Neural cell (in vitro differentiated cells): ENCODE data around the gene SELENOI. TPM values are rescaled to one million over a fixed set of nuclear protein-coding genes. Genes with fewer than 3 reads are reported as not detected.

Source experiments
- H2AFZ ChIP-seq: fragments of 200-600, 300-800 bp; sonication (generic), shearing (Covaris generic); 2 replicates; pipeline ENCODE4 v1.6.0; 2014; ENCODE audit warnings: low read depth, mild to moderate bottlenecking, antibody characterized with exemption, low read length, moderate library complexity
- H3F3A ChIP-seq: fragments of 200-600 bp; shearing (Covaris generic); 2 replicates; pipeline ENCODE4 v1.6.1; 2016; ENCODE audit warnings: mild to moderate bottlenecking, moderate library complexity, mixed read lengths, antibody characterized with exemption, low read length; ENCODE audit not compliant: insufficient read depth, poor library complexity, severe bottlenecking
- H3K27ac ChIP-seq: fragments of 200-600, 300-800 bp; sonication (generic), shearing (Covaris generic); 2 replicates; pipeline ENCODE4 v1.5.1; 2014; ENCODE audit warnings: mild to moderate bottlenecking, low read length, moderate library complexity
- H3K27me3 ChIP-seq: fragments of 300-800, 200-600 bp; sonication (generic), shearing (Covaris generic); 2 replicates; pipeline ENCODE4 v1.6.0; 2014; ENCODE audit warnings: mild to moderate bottlenecking, low read depth, low read length, moderate library complexity; ENCODE audit not compliant: insufficient read depth
- H3K36me3 ChIP-seq: fragments of 300-800, 200-600 bp; sonication (generic), shearing (Covaris generic); 2 replicates; pipeline ENCODE4 v1.5.1; 2014; ENCODE audit warnings: mild to moderate bottlenecking, antibody characterized with exemption, low read length, moderate library complexity; ENCODE audit not compliant: insufficient read depth
- H3K4me2 ChIP-seq: fragments of 300-800, 200-600 bp; sonication (generic), shearing (Covaris generic); 2 replicates; pipeline ENCODE4 v1.6.0; 2014; ENCODE audit warnings: mild to moderate bottlenecking, low read length
- H3K4me3 ChIP-seq: fragments of 300-800, 200-600 bp; sonication (generic), shearing (Covaris generic); 2 replicates; pipeline ENCODE4 v1.5.1; 2014; ENCODE audit warnings: mild to moderate bottlenecking, low read length, moderate library complexity
- H3K79me2 ChIP-seq: fragments of 200-600 bp; shearing (Covaris generic); replicated peaks from 2 replicates; pipeline ENCODE4 v1.6.0; 2014; ENCODE audit warnings: mild to moderate bottlenecking, low read length, moderate library complexity; ENCODE audit not compliant: insufficient read depth
- H3K9ac ChIP-seq: fragments of 300-800, 200-600 bp; sonication (generic), shearing (Covaris generic); 2 replicates; pipeline ENCODE4 v1.6.1; 2016; ENCODE audit warnings: mild to moderate bottlenecking, low read length, mixed read lengths
- H3K9me2 ChIP-seq: fragments of 200-600 bp; shearing (Covaris generic); 2 replicates; pipeline ENCODE4 v1.6.1; 2016; ENCODE audit warnings: mild to moderate bottlenecking, low read length, mixed read lengths; ENCODE audit not compliant: insufficient read depth
- H3K9me3 ChIP-seq: fragments of 200-600, 300-800 bp; sonication (generic), shearing (Covaris generic); 2 replicates; pipeline ENCODE4 v1.6.1; 2016; ENCODE audit warnings: mild to moderate bottlenecking, mixed run types, low read length, moderate library complexity, mixed read lengths
- H4K20me1 ChIP-seq: fragments of 200-600 bp; shearing (Covaris generic); 2 replicates; pipeline ENCODE4 v1.6.1; 2016; ENCODE audit warnings: mild to moderate bottlenecking, mixed run types; ENCODE audit not compliant: insufficient read depth
- EP300 ChIP-seq: fragments of 450-650 bp; conservative IDR thresholded peaks from 2 replicates; pipeline ENCODE4 v1.6.1; 2014; ENCODE audit warnings: antibody characterized with exemption, mild to moderate bottlenecking, moderate library complexity; ENCODE audit not compliant: poor library complexity, severe bottlenecking
- EZH2 ChIP-seq: fragments of 200-600, 300-800 bp; shearing (Covaris generic), sonication (generic); IDR thresholded peaks from 2 replicates; pipeline ENCODE4 v1.6.1; 2014; ENCODE audit warnings: antibody characterized with exemption, low read length, borderline replicate concordance, mild to moderate bottlenecking; ENCODE audit not compliant: insufficient read depth, poor library complexity, severe bottlenecking
- MXI1 ChIP-seq: fragments of 450-650 bp; conservative IDR thresholded peaks from 2 replicates; pipeline ENCODE4 v1.6.1; 2014; ENCODE audit warnings: antibody characterized with exemption, mild to moderate bottlenecking; ENCODE audit not compliant: poor library complexity, severe bottlenecking
- POLR2AphosphoS5 ChIP-seq: IDR thresholded peaks from 2 replicates; pipeline ENCODE4 v1.6.1; 2012
- RAD21 ChIP-seq: fragments of 450-650 bp; conservative IDR thresholded peaks from 2 replicates; pipeline ENCODE4 v1.6.1; 2014; ENCODE audit warnings: antibody characterized with exemption, mild to moderate bottlenecking, moderate library complexity
- SMC3 ChIP-seq: fragments of 450-650 bp; conservative IDR thresholded peaks from 2 replicates; pipeline ENCODE4 v1.6.1; 2014; ENCODE audit warnings: antibody characterized with exemption, mild to moderate bottlenecking, moderate library complexity; ENCODE audit not compliant: poor library complexity
- TAF1 ChIP-seq: IDR thresholded peaks from 2 replicates; pipeline ENCODE4 v1.6.1; 2012; ENCODE audit warnings: low read depth
- polyA plus RNA-seq: library from polyadenylated mRNA; depleted of rRNA; stranded (reverse); fragments of >200 nt; gene quantifications from 2 replicates; pipeline ENCODE4 v1.2.3, GENCODE V29; 2014
- TF ChIP-seq, protein P1 (sequence below): IDR thresholded peaks from 2 replicates; pipeline ENCODE4 v1.6.1; 2012; ENCODE audit warnings: borderline replicate concordance
- TF ChIP-seq, protein P2 (sequence below): fragments of 450-650 bp; IDR thresholded peaks from 2 replicates; pipeline ENCODE4 v1.5.1; 2014; ENCODE audit warnings: antibody characterized with exemption, mild to moderate bottlenecking, moderate library complexity; ENCODE audit not compliant: poor library complexity, severe bottlenecking

SELENOI gene
- polyA plus RNA-seq, 1 donor from 2014 or later: 25.2 TPM

DNA sequence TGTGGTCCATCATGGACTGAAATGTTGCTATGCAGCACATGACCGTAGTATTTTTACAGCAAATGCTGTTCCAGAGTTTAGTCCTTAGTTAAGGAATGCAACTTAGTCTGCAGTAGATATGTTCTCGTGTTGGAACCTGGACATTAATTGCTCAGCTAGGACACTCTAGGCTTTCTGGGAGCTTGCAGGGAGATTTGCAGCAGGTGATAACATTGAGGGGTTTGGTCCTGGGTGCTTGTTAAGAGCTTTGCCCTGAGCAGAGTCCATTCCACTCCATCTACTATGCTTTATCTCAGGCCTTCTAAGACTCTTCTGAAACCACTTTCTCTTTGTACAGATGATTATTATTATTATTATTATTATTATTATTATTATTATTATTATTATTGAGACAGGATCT, 82.9 kb downstream of the SELENOI start:
- no peaks in the 10 kb centered on the region for H3K27me3 ChIP-seq
- H3F3A ChIP-seq: no peaks in the 10 kb centered on the region
- H3K4me3 ChIP-seq: no peak overlapping the region

DNA sequence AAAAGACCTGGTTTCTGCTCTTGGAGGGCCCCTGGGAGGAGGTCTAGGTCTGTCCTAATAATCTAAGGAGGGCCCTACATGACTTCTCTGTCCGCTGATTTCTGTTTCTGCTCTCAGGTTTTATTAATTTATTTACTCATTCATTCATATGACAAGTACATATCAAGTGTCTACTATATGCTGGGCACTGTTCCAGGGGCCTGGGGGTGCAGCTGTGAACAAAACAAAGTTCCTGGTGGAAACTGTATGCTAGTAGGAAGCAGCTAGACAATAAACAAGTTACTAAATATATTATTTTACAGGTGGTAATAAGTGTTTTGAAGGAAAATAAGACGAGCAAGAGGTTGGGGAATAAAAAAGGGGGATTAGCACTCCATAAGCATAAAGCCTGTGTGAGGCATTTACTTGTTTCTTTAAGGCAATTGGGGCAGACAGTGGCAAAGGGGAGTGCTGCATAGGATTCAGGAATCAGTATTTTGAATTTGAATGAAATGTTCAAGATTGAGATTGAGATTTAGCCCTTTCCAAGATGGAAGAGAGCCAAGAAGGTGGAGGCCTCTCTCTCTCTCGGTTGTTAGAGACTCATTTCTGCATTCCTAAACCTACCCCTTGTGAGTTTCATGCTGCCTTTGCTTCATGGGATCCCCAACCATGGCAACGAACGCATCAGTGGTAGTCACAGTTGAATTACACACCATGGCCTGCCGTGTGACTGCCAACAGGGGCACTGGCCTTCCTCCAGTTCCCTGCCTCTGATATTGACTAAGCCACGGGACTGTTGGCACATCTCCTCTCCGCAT, 84.0 kb downstream of the SELENOI start:
- Histone ChIP-seq H3K9me2 (no peaks in the 10 kb centered on the region), H3K4me2 (no peak overlapping the region), H3K4me3 (no peak overlapping the region), H3K36me3 (no peaks in the 10 kb centered on the region), H3K9me3 (no peaks in the 10 kb centered on the region), H2AFZ (no peak overlapping the region), H3K79me2 (no peaks in the 10 kb centered on the region), H4K20me1 (no peaks in the 10 kb centered on the region), H3K27me3 (no peaks in the 10 kb centered on the region), H3K9ac (no peak overlapping the region), H3K27ac (no peak overlapping the region), H3F3A (no peaks in the 10 kb centered on the region)
- TF ChIP-seq, protein P1, sequence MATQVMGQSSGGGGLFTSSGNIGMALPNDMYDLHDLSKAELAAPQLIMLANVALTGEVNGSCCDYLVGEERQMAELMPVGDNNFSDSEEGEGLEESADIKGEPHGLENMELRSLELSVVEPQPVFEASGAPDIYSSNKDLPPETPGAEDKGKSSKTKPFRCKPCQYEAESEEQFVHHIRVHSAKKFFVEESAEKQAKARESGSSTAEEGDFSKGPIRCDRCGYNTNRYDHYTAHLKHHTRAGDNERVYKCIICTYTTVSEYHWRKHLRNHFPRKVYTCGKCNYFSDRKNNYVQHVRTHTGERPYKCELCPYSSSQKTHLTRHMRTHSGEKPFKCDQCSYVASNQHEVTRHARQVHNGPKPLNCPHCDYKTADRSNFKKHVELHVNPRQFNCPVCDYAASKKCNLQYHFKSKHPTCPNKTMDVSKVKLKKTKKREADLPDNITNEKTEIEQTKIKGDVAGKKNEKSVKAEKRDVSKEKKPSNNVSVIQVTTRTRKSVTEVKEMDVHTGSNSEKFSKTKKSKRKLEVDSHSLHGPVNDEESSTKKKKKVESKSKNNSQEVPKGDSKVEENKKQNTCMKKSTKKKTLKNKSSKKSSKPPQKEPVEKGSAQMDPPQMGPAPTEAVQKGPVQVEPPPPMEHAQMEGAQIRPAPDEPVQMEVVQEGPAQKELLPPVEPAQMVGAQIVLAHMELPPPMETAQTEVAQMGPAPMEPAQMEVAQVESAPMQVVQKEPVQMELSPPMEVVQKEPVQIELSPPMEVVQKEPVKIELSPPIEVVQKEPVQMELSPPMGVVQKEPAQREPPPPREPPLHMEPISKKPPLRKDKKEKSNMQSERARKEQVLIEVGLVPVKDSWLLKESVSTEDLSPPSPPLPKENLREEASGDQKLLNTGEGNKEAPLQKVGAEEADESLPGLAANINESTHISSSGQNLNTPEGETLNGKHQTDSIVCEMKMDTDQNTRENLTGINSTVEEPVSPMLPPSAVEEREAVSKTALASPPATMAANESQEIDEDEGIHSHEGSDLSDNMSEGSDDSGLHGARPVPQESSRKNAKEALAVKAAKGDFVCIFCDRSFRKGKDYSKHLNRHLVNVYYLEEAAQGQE: no peak
- TF ChIP-seq MXI1: no peak
- no peak for TF ChIP-seq EP300
- no peak for TF ChIP-seq SMC3
- TF ChIP-seq RAD21: no peak
- TF ChIP-seq POLR2AphosphoS5: no peak
- TF ChIP-seq, protein P2, sequence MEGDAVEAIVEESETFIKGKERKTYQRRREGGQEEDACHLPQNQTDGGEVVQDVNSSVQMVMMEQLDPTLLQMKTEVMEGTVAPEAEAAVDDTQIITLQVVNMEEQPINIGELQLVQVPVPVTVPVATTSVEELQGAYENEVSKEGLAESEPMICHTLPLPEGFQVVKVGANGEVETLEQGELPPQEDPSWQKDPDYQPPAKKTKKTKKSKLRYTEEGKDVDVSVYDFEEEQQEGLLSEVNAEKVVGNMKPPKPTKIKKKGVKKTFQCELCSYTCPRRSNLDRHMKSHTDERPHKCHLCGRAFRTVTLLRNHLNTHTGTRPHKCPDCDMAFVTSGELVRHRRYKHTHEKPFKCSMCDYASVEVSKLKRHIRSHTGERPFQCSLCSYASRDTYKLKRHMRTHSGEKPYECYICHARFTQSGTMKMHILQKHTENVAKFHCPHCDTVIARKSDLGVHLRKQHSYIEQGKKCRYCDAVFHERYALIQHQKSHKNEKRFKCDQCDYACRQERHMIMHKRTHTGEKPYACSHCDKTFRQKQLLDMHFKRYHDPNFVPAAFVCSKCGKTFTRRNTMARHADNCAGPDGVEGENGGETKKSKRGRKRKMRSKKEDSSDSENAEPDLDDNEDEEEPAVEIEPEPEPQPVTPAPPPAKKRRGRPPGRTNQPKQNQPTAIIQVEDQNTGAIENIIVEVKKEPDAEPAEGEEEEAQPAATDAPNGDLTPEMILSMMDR: no peak
- no peak for TF ChIP-seq TAF1
- no peak for TF ChIP-seq EZH2

More for the DNA sequence above, 82.9 kb downstream of the SELENOI start:
- Histone ChIP-seq H3K9me3 (no peaks in the 10 kb centered on the region), H4K20me1 (no peaks in the 10 kb centered on the region), H3K36me3 (no peaks in the 10 kb centered on the region), H3K79me2 (no peaks in the 10 kb centered on the region), H3K4me2 (no peak overlapping the region), H2AFZ (no peak overlapping the region), H3K9ac (no peak overlapping the region), H3K27ac (no peak overlapping the region), H3K9me2 (no peaks in the 10 kb centered on the region)
- TF ChIP-seq POLR2AphosphoS5: no peak
- TF ChIP-seq, protein P1: no peak
- TF ChIP-seq EZH2: no peak
- TF ChIP-seq RAD21: no peak
- TF ChIP-seq, protein P2: no peak
